H1 (cell line): ENCODE measurements around the gene RAD51B. TPM values are rescaled to one million over a fixed set of nuclear protein-coding genes. Genes with fewer than 3 reads are reported as not detected.

Experiments
- CTCF ChIA-PET: fragments of 300-600 bp; sonication (Branson Sonifier 250); formaldehyde crosslinking; loops from one replicate; lab custom pipeline; 2021; ENCODE audit not compliant: partially characterized antibody; lab: Charles Lee
- POLR2A ChIA-PET: fragments of 300-600 bp; sonication (Branson Sonifier 250); formaldehyde crosslinking; loops from one replicate; lab custom pipeline; 2021; ENCODE audit warnings: inconsistent platforms; ENCODE audit not compliant: partially characterized antibody; lab: Charles Lee
- DNase-seq, 2 experiments: peaks; one replicate each; pipeline versions ENCODE4 v3.0.0 to v3.0.0-alpha.2; 2010 to 2022; ENCODE audit warnings: low spot score in 2 of 2, low read depth in 1 of 2, mixed read lengths in 1 of 2
- FAIRE-seq: peaks from 2 replicates; lab custom pipeline; 2011; peaks lifted over from hg19 to GRCh38; lab: Jason Lieb, UNC
- H2AFZ ChIP-seq: 2 replicates; pipeline ENCODE4 v1.8.1; 2012; ENCODE audit warnings: low read length, inconsistent platforms
- H2AK5ac ChIP-seq: 2 replicates; pipeline ENCODE4 v1.6.1; 2013; ENCODE audit warnings: low read depth, low read length
- H2BK120ac ChIP-seq: replicated peaks from 2 replicates; pipeline ENCODE3; 2013; ENCODE audit warnings: low read depth, low read length, inconsistent platforms
- H2BK12ac ChIP-seq: 2 replicates; pipeline ENCODE4 v1.6.1; 2013; ENCODE audit warnings: low read depth, low read length
- H2BK15ac ChIP-seq: 2 replicates; pipeline ENCODE4 v1.6.1; 2013; ENCODE audit warnings: low read length
- H2BK20ac ChIP-seq: 2 replicates; pipeline ENCODE4 v1.6.1; 2013; ENCODE audit warnings: low read length
- H2BK5ac ChIP-seq: 2 replicates; pipeline ENCODE4 v1.6.1; 2013; ENCODE audit warnings: low read depth, low read length
- H3K14ac ChIP-seq: 2 replicates; pipeline ENCODE4 v1.6.1; 2013; ENCODE audit warnings: inconsistent platforms; ENCODE audit not compliant: insufficient read length
- H3K18ac ChIP-seq: 2 replicates; pipeline ENCODE4 v1.6.1; 2013; ENCODE audit warnings: low read length; ENCODE audit errors: extremely low read depth
- H3K23ac ChIP-seq: 2 replicates; pipeline ENCODE4 v1.6.1; 2013; ENCODE audit warnings: inconsistent platforms; ENCODE audit not compliant: insufficient read length
- H3K23me2 ChIP-seq: 2 replicates; pipeline ENCODE4 v1.6.1; 2013; ENCODE audit warnings: low read depth, low read length
- H3K27ac ChIP-seq: 2 replicates; pipeline ENCODE4 v1.6.1; 2011; ENCODE audit warnings: low read depth, low read length, inconsistent platforms
- H3K27me3 ChIP-seq, 4 experiments: replicated peaks in 1 of 4; 1 replicate in 1 of 4; 2 replicates in 3 of 4; pipeline versions ENCODE4 v1.6.1 to v1.8.1; 2011 to 2013; ENCODE audit warnings: low read length in 3 of 4, mild to moderate bottlenecking in 3 of 4, inconsistent platforms in 2 of 4, mixed read lengths in 2 of 4, moderate library complexity in 1 of 4; ENCODE audit not compliant: control insufficient read depth in 3 of 4, insufficient read depth in 3 of 4; ENCODE audit errors: extremely low read depth in 1 of 4
- H3K36me3 ChIP-seq, 4 experiments: 2 replicates each; pipeline versions ENCODE4 v1.6.1 to v1.8.1; 2011 to 2013; ENCODE audit warnings: mild to moderate bottlenecking in 4 of 4, low read length in 3 of 4, moderate library complexity in 2 of 4, control low read depth in 1 of 4, inconsistent platforms in 1 of 4; ENCODE audit not compliant: insufficient read depth in 4 of 4, control insufficient read depth in 2 of 4
- H3K4ac ChIP-seq: replicated peaks from 2 replicates; pipeline ENCODE3; 2013; ENCODE audit warnings: low read length, low read depth, mixed read lengths, inconsistent platforms; ENCODE audit not compliant: insufficient read length
- H3K4me1 ChIP-seq, 4 experiments: replicated peaks in 1 of 4; 1 replicate in 1 of 4; 2 replicates in 3 of 4; pipeline versions ENCODE4 v1.6.1 to v1.8.1; 2011 to 2013; ENCODE audit warnings: low read length in 3 of 4, inconsistent platforms in 2 of 4, mixed read lengths in 1 of 4; ENCODE audit not compliant: insufficient read depth in 4 of 4, control insufficient read depth in 3 of 4
- H3K4me2 ChIP-seq, 2 experiments: 2 replicates each; pipeline versions ENCODE4 v1.6.1 to v1.8.1; 2011 to 2013; ENCODE audit warnings: low read depth in 2 of 2, low read length in 2 of 2, control low read depth in 1 of 2, inconsistent platforms in 1 of 2, mild to moderate bottlenecking in 1 of 2; ENCODE audit not compliant: insufficient read depth in 1 of 2
- H3K4me3 ChIP-seq, 4 experiments: fragments of 200-600, 300-600 bp in 1 of 4; sonication (generic), shearing (Covaris generic), sonication (Bioruptor Twin) in 1 of 4; 2 replicates each; pipeline versions ENCODE4 v1.5.1 to v1.8.1; 2011 to 2016; ENCODE audit warnings: low read length in 4 of 4, low read depth in 3 of 4, control low read depth in 2 of 4, inconsistent platforms in 2 of 4, mild to moderate bottlenecking in 2 of 4, mixed read lengths in 1 of 4, moderate library complexity in 1 of 4; ENCODE audit not compliant: insufficient read depth in 2 of 4; ENCODE audit errors: extremely low read depth in 1 of 4
- H3K56ac ChIP-seq: replicated peaks from 2 replicates; pipeline ENCODE3; 2013; ENCODE audit warnings: low read depth, mild to moderate bottlenecking, mixed read lengths, low read length, inconsistent platforms; ENCODE audit not compliant: insufficient read length
- H3K79me1 ChIP-seq: 2 replicates; pipeline ENCODE4 v1.6.1; 2013; ENCODE audit warnings: low read depth, low read length, control low read depth
- H3K79me2 ChIP-seq, 2 experiments: 2 replicates each; pipeline versions ENCODE4 v1.6.1 to v1.8.1; 2012 to 2013; ENCODE audit warnings: low read length in 2 of 2, mild to moderate bottlenecking in 2 of 2, inconsistent platforms in 1 of 2; ENCODE audit not compliant: insufficient read depth in 2 of 2, control insufficient read depth in 1 of 2
- H3K9ac ChIP-seq, 4 experiments: replicated peaks in 1 of 4; 1 replicate in 1 of 4; 2 replicates in 3 of 4; pipeline versions ENCODE4 v1.6.1 to v1.8.1; 2011 to 2013; ENCODE audit warnings: low read depth in 3 of 4, low read length in 3 of 4, control low read depth in 2 of 4, mild to moderate bottlenecking in 2 of 4, moderate library complexity in 2 of 4, inconsistent platforms in 1 of 4; ENCODE audit errors: extremely low read depth in 1 of 4
- H3K9me3 ChIP-seq, 2 experiments: 2 replicates each; pipeline versions ENCODE4 v1.6.1 to v1.8.1; 2012 to 2013; ENCODE audit warnings: mild to moderate bottlenecking in 2 of 2, moderate library complexity in 2 of 2, control low read depth in 1 of 2, inconsistent platforms in 1 of 2, low read depth in 1 of 2, low read length in 1 of 2, mixed read lengths in 1 of 2; ENCODE audit not compliant: insufficient read depth in 2 of 2
- H4K20me1 ChIP-seq, 2 experiments: replicated peaks in 1 of 2; 2 replicates each; pipeline versions ENCODE3 to v1.8.1; 2011 to 2013; ENCODE audit warnings: inconsistent platforms in 2 of 2, low read length in 2 of 2, mild to moderate bottlenecking in 1 of 2; ENCODE audit not compliant: insufficient read depth in 2 of 2, control insufficient read depth in 1 of 2
- H4K5ac ChIP-seq: 2 replicates; pipeline ENCODE4 v1.6.1; 2013; ENCODE audit warnings: low read length, low read depth, mixed read lengths, inconsistent platforms; ENCODE audit not compliant: insufficient read length
- H4K8ac ChIP-seq: 2 replicates; pipeline ENCODE4 v1.8.0; 2013; ENCODE audit warnings: mild to moderate bottlenecking, moderate library complexity, low read length, inconsistent platforms; ENCODE audit not compliant: insufficient read depth; ENCODE audit errors: extremely low read depth
- H4K91ac ChIP-seq: replicated peaks from 2 replicates; pipeline ENCODE3; 2013; ENCODE audit warnings: low read length, mixed read lengths, inconsistent platforms; ENCODE audit not compliant: insufficient read length
- CBX5 ChIP-seq: fragments of 300-800, 300-1000 bp; sonication (generic); IDR thresholded peaks from 2 replicates; pipeline ENCODE4 v1.7.1; 2016; ENCODE audit warnings: antibody characterized with exemption, low read length, low read depth
- EGR1 ChIP-seq: IDR thresholded peaks from 2 replicates; pipeline ENCODE4 v1.6.1; 2011; ENCODE audit warnings: low read depth, low read length, borderline replicate concordance
- FOSL1 ChIP-seq: IDR thresholded peaks from 2 replicates; pipeline ENCODE4 v1.6.1; 2011; ENCODE audit warnings: mild to moderate bottlenecking, low read depth, low read length, moderate library complexity; ENCODE audit not compliant: insufficient read depth
- POLR2A ChIP-seq, 2 experiments: IDR thresholded peaks; 1 replicate in 1 of 2; 2 replicates in 1 of 2; pipeline ENCODE4 v1.6.1; 2011; ENCODE audit warnings: low read depth in 2 of 2, low read length in 2 of 2, mild to moderate bottlenecking in 2 of 2; ENCODE audit errors: control extremely low read depth in 1 of 2
- ZNF274 ChIP-seq: IDR thresholded peaks from 2 replicates; pipeline ENCODE4 v1.7.0; 2012; ENCODE audit warnings: low read length, borderline replicate concordance; ENCODE audit errors: extremely low read depth
- WGBS, 2 experiments: shearing (Covaris generic) in 1 of 2; methylation state at CpG; one replicate each; pipeline versions ENCODE4 v1.1.6 to v1.1.7; 2013 to 2015; ENCODE audit warnings: low lambda C conversion rate in 2 of 2, mixed read lengths in 2 of 2, inconsistent platforms in 1 of 2, low coverage in 1 of 2, missing lambda C conversion rate in 1 of 2; ENCODE audit not compliant: insufficient replicate concordance in 2 of 2, insufficient coverage in 1 of 2, insufficient read length in 1 of 2; ENCODE audit errors: extremely low coverage in 1 of 2, missing lambda C conversion rate in 1 of 2; 5-methylcytosine and 5-hydroxymethylcytosine counted together
- polyA plus RNA-seq, 7 experiments: library from polyadenylated mRNA; depleted of rRNA in 3 of 7; stranded (reverse) in 5 of 7; unstranded in 2 of 7; fragments of >200 nt in 5 of 7; fragments of 200-250 nt in 2 of 7; gene quantifications; 1 replicate in 5 of 7; 2 replicates in 1 of 7; 4 replicates in 1 of 7; pipeline versions ENCODE4 v1.2.1 to v1.2.3, GENCODE V29; 2011 to 2013; ENCODE audit warnings: missing spikeins in 2 of 7, mixed read lengths in 2 of 7
- total RNA-seq: library from RNA; stranded (reverse); fragmentation: NEBNext Ultra II Directional; extraction: Animal tissue kit (Norgen Biotek cat#: 25700); gene quantifications from 2 replicates; pipeline ENCODE4 v1.2.1, GENCODE V29; 2021

Gene RAD51B
- total and polyA plus RNA-seq, 2 of the 8 experiments (the other 6 are each of a cell fraction or from before 2014, with no cell fraction given), result 3.9 to 14.9 TPM

DNA sequence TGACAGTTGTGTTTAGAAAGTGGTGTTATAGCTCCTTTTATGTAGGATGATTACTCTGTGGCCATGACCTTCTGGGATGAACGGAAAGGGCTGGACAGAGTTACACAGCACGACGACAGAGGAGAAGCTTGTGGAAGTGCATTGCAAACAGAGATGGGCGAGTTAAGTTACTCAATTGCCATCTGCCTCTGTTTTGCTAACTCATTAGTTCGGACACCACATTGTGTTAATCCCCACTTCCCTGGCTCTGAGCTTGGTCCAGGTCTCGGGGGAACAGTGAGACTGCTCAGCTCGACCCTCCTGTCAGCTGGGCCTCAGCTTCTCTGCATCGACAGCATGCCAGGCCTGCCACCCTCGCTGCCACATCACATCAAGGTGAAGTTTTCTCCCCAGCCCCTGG, 565.3 kb downstream of the RAD51B start:
- no peak overlapping the region; the same call in 1 of the 2 replicates for H3K18ac ChIP-seq
- no peaks in the 10 kb centered on the region for H3K27me3 ChIP-seq
- H2BK15ac ChIP-seq, result no peak overlapping the region
- H2AFZ ChIP-seq, result no peak overlapping the region
- no peak for TF ChIP-seq CBX5
- no peak for TF ChIP-seq ZNF274
- TF ChIP-seq EGR1, result no peak
- TF ChIP-seq POLR2A (IDR thresholded peaks at IDR 0.05; ENCODE audit: control extremely low read depth in 1 of 2, low read depth in 2 of 2, low read length in 2 of 2), result no peak
- TF ChIP-seq FOSL1, result no peak
- H4K20me1 ChIP-seq, result no peaks in the 10 kb centered on the region
- no peaks in the 10 kb centered on the region for H3K9me3 ChIP-seq
- no peak overlapping the region for H3K56ac ChIP-seq
- CTCF ChIA-PET, result interaction anchor here (0.8 to 1.4 kb wide), 4 partner anchors 10 to 279 kb away, joined by 3 read pairs; no protein-coding TSS in a partner anchor
- no peak for FAIRE-seq
- H3K27ac ChIP-seq, result no peak overlapping the region
- no peak for DNase-seq
- H3K23me2 ChIP-seq, result no peaks in the 10 kb centered on the region
- H4K91ac ChIP-seq, result no peak overlapping the region
- no peak overlapping the region for H3K4me2 ChIP-seq
- no peak overlapping the region for H2BK120ac ChIP-seq
- no peaks in the 10 kb centered on the region for H3K79me1 ChIP-seq
- H2BK20ac ChIP-seq, result no peak overlapping the region
- POLR2A ChIA-PET, result interaction anchor here (1.1 to 1.5 kb wide), 2 partner anchors 11 to 408 kb away, joined by 5 read pairs; partner anchors contain the start of gene ZFP36L1
- H3K14ac ChIP-seq, result no peak overlapping the region
- no peak overlapping the region for H3K4me3 ChIP-seq
- no peaks in the 10 kb centered on the region for H3K79me2 ChIP-seq
- no peak overlapping the region for H3K23ac ChIP-seq
- no peak overlapping the region for H3K4ac ChIP-seq
- 95% methylated on average over 9 of the region's 9 CpGs; no CpG with 5 or more reads in 1 of the 2 experiments for WGBS, 2 experiments
- no peak overlapping the region for H4K5ac ChIP-seq
- H3K9ac ChIP-seq, result no peak overlapping the region
- H3K36me3 ChIP-seq, result no peaks in the 10 kb centered on the region; a peak in 1 of 8 replicates
- no peak overlapping the region; the same call in 1 of the 2 replicates for H2BK12ac ChIP-seq
- H2AK5ac ChIP-seq, result 0 out of 2 replicates have a peak overlapping the region, but pooled peaks have one; percentile 6
- H3K4me1 ChIP-seq, result peaks cover 2 to 7% (median 3%) of the 10 kb centered on the region in 4 experiments; a peak in 5 of 7 replicates
- no peak overlapping the region for H2BK5ac ChIP-seq
- no peak overlapping the region for H4K8ac ChIP-seq
